ENCODE measurements around the gene SLC14A1. TPM values are rescaled to one million over a fixed set of nuclear protein-coding genes. Genes with fewer than 3 reads are reported as not detected.

The SLC14A1 gene
- total RNA-seq, 1 experiment from 2014 or later: 2.3 TPM

DNA sequence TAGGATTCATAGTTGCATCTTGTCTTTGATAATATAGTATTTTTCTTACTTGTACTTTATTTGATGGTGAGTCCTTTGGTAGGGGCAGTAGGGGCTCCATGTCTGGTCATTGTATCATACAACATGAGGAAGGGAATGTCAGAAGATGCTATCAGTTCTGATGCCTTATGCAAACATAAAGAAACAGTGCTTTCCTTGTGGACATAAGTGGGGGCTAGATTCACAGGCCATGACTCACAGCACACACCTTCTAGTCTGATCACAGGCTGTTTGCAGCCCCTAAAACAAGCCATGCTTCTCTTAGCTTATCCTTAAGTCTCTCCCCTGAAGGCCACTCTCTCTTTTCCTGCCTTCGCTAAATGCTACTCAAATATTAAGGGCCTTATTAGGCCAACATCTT lies 10.7 kb upstream of the SLC14A1 start:
- Histone ChIP-seq H4K20me1 (ENCODE audit: low read length) (no peaks in the 10 kb centered on the region), H3K4me2 (ENCODE audit: low read length) (no peak overlapping the region)
- CTCF ChIA-PET: no interaction called here

GRCh38 chr18:45715212-45715780 lies 8.7 kb upstream of the SLC14A1 start:
- no peaks in the 10 kb centered on the region for H3K9me2 ChIP-seq (replicated peaks; ENCODE audit: low read length)
- intact Hi-C loops (cut with micrococcal nuclease): no loop called here
- no peak for DNase-seq
- TF ChIP-seq CTCF (conservative IDR thresholded peaks at IDR 0.05; ENCODE audit: low read depth, low read length) (no peak), EZH2phosphoT487 (IDR thresholded peaks at IDR 0.05; ENCODE audit: borderline replicate concordance, low read length) (no peak), EZH2 (IDR thresholded peaks at IDR 0.05; ENCODE audit: low read length, unreplicated experiment) (no peak)
- no peaks in the 10 kb centered on the region for H3F3A ChIP-seq (ENCODE audit: low read length, unreplicated experiment)
- CTCF ChIA-PET: no interaction called here
- POLR2A ChIA-PET (ENCODE audit: unreplicated experiment): no interaction called here
- no peak overlapping the region for H3K4me3 ChIP-seq (ENCODE audit: low read length)
- peaks cover 4% of the 10 kb centered on the region; the same call in 1 of the 2 replicates for H3K4me1 ChIP-seq (ENCODE audit: insufficient read depth, low read length)
- no peak overlapping the region for H2AFZ ChIP-seq (ENCODE audit: low read length)
- H3K27me3 ChIP-seq (ENCODE audit: low read length): no peaks in the 10 kb centered on the region
- H3K36me3 ChIP-seq (ENCODE audit: low read depth, low read length): no peaks in the 10 kb centered on the region
- no peak for ATAC-seq
- no peaks in the 10 kb centered on the region for H4K20me1 ChIP-seq (ENCODE audit: low read length)
- BruUV-seq (replicated peaks): no TSS peak
- H3K9me3 ChIP-seq (ENCODE audit: low read length): no peaks in the 10 kb centered on the region
- H3K9ac ChIP-seq (ENCODE audit: low read length): no peak overlapping the region
- no peak overlapping the region for H3K4me2 ChIP-seq (ENCODE audit: low read length)
- H3K27ac ChIP-seq (ENCODE audit: low read length): no peak overlapping the region
- H3K79me2 ChIP-seq (ENCODE audit: low read length): no peaks in the 10 kb centered on the region

More for the DNA sequence above, 10.7 kb upstream of the SLC14A1 start:
- Histone ChIP-seq H3K27ac (ENCODE audit: low read length) (no peak overlapping the region), H3K9me2 (replicated peaks; ENCODE audit: low read length) (no peaks in the 10 kb centered on the region), H3K9ac (ENCODE audit: low read length) (no peak overlapping the region), H3K4me1 (ENCODE audit: insufficient read depth, low read length) (peaks cover 4% of the 10 kb centered on the region; the same call in 1 of the 2 replicates), H3K9me3 (ENCODE audit: low read length) (no peaks in the 10 kb centered on the region), H3K27me3 (ENCODE audit: low read length) (no peaks in the 10 kb centered on the region), H3F3A (ENCODE audit: low read length, unreplicated experiment) (no peaks in the 10 kb centered on the region), H2AFZ (ENCODE audit: low read length) (no peak overlapping the region), H3K79me2 (ENCODE audit: low read length) (no peaks in the 10 kb centered on the region), H3K4me3 (ENCODE audit: low read length) (no peak overlapping the region), H3K36me3 (ENCODE audit: low read depth, low read length) (no peaks in the 10 kb centered on the region)
- POLR2A ChIA-PET (ENCODE audit: unreplicated experiment): no interaction called here
- TF ChIP-seq CTCF (conservative IDR thresholded peaks at IDR 0.05; ENCODE audit: low read depth, low read length): no peak
- no peak for TF ChIP-seq EZH2 (IDR thresholded peaks at IDR 0.05; ENCODE audit: low read length, unreplicated experiment)
- TF ChIP-seq EZH2phosphoT487 (IDR thresholded peaks at IDR 0.05; ENCODE audit: borderline replicate concordance, low read length): no peak
- intact Hi-C loops (cut with micrococcal nuclease): no loop called here
- ATAC-seq (peak; percentile 48), DNase-seq (peak; percentile 36)
- BruUV-seq (replicated peaks): no TSS peak

DNA sequence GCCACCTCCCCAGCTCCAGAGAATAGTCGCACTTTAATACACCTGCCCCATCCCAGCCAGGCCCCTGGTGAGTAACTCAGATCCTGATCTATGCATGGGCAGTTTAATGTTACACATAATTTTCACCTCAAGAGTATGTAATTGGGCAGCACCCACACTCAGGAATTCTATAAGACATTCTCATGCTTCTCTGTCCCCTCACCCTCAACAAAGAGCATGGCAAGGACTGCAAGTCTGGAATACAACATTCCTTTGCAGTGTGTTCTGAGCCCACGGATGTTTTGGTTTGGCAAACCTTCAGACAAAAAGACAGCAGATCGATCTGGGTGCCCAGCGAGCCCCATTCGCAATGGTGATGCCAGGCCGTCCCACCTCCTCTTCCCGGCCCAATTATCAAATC lies 4.9 kb upstream of the SLC14A1 start:
- no peak overlapping the region for H3K9ac ChIP-seq (ENCODE audit: low read length)
- no peak overlapping the region for H3K27ac ChIP-seq (ENCODE audit: low read length)
- intact Hi-C loops (cut with micrococcal nuclease): no loop called here
- no peaks in the 10 kb centered on the region for H3K9me2 ChIP-seq (replicated peaks; ENCODE audit: low read length)
- TF ChIP-seq CTCF (conservative IDR thresholded peaks at IDR 0.05; ENCODE audit: low read depth, low read length) (no peak), EZH2 (IDR thresholded peaks at IDR 0.05; ENCODE audit: low read length, unreplicated experiment) (no peak), EZH2phosphoT487 (IDR thresholded peaks at IDR 0.05; ENCODE audit: borderline replicate concordance, low read length) (no peak)
- H3F3A ChIP-seq (ENCODE audit: low read length, unreplicated experiment): no peaks in the 10 kb centered on the region
- no peaks in the 10 kb centered on the region for H4K20me1 ChIP-seq (ENCODE audit: low read length)
- H3K36me3 ChIP-seq (ENCODE audit: low read depth, low read length): no peaks in the 10 kb centered on the region
- ATAC-seq: no peak
- ChIA-PET POLR2A (ENCODE audit: unreplicated experiment) (no interaction called here), CTCF (no interaction called here)
- no peaks in the 10 kb centered on the region for H3K27me3 ChIP-seq (ENCODE audit: low read length)
- H2AFZ ChIP-seq (ENCODE audit: low read length): no peak overlapping the region
- no TSS peak for BruUV-seq (replicated peaks)
- H3K4me2 ChIP-seq (ENCODE audit: low read length): no peak overlapping the region
- no peak for DNase-seq
- H3K79me2 ChIP-seq (ENCODE audit: low read length): no peaks in the 10 kb centered on the region
- H3K9me3 ChIP-seq (ENCODE audit: low read length): no peaks in the 10 kb centered on the region
- no peak overlapping the region for H3K4me3 ChIP-seq (ENCODE audit: low read length)
- 0 out of 2 replicates have a peak, but pooled peaks cover 4% of the 10 kb centered on the region for H3K4me1 ChIP-seq (ENCODE audit: insufficient read depth, low read length)

Measured in PC-3 (cell line).